Measurements from ENCODE around the gene CADPS. TPM values are rescaled to one million over a fixed set of nuclear protein-coding genes. Genes with fewer than 3 reads are reported as not detected.

CADPS gene
- total RNA-seq, 3 donors from 2014 or later (not counting 1 experiment from before 2014, with no cell fraction given): not detected

DNA sequence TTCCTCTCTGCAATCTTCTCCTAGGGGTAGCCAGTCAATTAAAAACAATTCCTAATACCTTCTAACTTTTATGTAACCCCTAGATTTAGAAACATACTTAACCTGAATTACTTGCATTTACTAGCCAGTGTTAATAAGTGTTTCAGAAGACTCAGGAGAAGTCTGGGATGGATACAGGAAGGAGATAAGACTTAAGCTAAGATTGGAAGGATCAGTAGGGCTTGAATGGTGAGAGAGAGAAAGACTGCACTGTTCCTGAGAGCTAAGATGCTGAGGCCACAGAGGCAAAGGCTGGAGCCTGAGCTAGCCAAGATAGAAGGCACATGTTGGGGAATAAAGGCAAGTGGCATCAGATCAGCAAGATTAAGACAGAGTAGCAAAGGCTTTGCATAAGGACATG lies 30.1 kb upstream of the CADPS start:
- Histone ChIP-seq H3K36me3 (ENCODE audit: control insufficient read depth, insufficient read depth, low read length) (no peaks in the 10 kb centered on the region), H3K27me3 (ENCODE audit: control insufficient read depth, insufficient read depth, low read length) (no peaks in the 10 kb centered on the region), H3K27ac (ENCODE audit: low read length) (no peak overlapping the region), H3K9me3 (ENCODE audit: control insufficient read depth, insufficient read depth, low read length) (peaks cover 3% of the 10 kb centered on the region), H3K4me3 (ENCODE audit: low read length) (no peak overlapping the region), H3K4me1 (ENCODE audit: control insufficient read depth, insufficient read depth, low read length) (no peaks in the 10 kb centered on the region)
- Mint-ChIP-seq H3K4me1 (no peaks in the 10 kb centered on the region), H3K4me3 (no peak overlapping the region), H3K27ac (no peak overlapping the region), H3K27me3 (ENCODE audit: low read depth in 2 of 2) (no peaks in the 10 kb centered on the region), H3K36me3 (no peaks in the 10 kb centered on the region), H3K9me3 (peaks cover 15 to 18% of the 10 kb centered on the region in 2 donors)
- DNase-seq: no peak
- TF ChIP-seq, protein P1, sequence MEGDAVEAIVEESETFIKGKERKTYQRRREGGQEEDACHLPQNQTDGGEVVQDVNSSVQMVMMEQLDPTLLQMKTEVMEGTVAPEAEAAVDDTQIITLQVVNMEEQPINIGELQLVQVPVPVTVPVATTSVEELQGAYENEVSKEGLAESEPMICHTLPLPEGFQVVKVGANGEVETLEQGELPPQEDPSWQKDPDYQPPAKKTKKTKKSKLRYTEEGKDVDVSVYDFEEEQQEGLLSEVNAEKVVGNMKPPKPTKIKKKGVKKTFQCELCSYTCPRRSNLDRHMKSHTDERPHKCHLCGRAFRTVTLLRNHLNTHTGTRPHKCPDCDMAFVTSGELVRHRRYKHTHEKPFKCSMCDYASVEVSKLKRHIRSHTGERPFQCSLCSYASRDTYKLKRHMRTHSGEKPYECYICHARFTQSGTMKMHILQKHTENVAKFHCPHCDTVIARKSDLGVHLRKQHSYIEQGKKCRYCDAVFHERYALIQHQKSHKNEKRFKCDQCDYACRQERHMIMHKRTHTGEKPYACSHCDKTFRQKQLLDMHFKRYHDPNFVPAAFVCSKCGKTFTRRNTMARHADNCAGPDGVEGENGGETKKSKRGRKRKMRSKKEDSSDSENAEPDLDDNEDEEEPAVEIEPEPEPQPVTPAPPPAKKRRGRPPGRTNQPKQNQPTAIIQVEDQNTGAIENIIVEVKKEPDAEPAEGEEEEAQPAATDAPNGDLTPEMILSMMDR (IDR thresholded peaks at IDR 0.05): no peak
- intact Hi-C loops (cut with micrococcal nuclease): no loop called here
- ATAC-seq: no peak

DNA sequence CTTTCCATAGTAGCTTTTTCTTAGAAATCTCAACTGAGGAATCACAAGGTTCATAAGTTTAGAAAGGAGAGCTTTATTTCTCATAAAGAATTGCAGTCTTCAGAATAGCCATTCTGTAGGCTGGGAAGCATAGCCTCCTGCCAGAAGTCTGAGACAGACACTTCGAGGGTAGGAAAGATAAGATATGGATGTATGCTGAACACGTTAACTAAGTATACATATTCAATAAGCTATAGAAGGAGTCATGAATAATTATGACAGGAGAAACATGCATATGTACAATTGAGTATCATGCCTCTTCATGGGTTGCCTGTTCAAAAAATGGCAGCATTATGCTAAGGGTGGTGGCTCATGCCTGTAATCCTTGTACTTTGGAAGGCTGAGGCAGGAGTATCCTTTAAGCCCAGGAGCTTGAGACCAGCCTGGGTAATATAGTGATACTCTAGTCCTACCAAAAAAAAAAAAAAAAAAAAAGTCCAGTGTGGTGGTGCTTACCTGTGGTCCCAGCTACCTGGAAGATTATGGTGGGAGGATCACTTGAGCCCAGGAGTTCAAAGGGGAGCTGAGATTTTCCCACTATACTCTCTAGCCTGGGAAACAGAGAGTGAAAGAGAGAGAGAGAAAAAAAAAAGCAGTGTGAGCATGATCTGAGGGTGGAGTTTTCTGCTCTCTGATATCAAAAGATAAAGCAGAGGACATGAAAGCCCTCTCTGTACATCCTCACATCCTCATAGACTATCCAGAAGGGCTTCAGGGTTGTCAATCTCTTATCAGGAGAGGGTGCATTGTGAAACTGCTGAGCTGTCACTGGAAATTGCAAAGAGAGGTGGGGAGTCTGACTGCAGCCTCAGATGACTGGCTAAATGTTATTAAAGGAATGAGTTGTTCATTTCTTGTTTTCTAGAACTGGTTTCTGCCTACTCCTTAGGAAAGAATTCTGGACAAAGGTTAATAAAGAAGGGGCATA lies 23.6 kb upstream of the CADPS start:
- no peaks in the 10 kb centered on the region for H3K36me3 Mint-ChIP-seq
- intact Hi-C loops (cut with micrococcal nuclease): no loop called here
- H3K4me1 ChIP-seq (ENCODE audit: control insufficient read depth, insufficient read depth, low read length): no peaks in the 10 kb centered on the region
- H3K27ac ChIP-seq (ENCODE audit: low read length): no peak overlapping the region
- no peak for DNase-seq
- H3K27me3 ChIP-seq (ENCODE audit: control insufficient read depth, insufficient read depth, low read length): no peaks in the 10 kb centered on the region
- TF ChIP-seq, protein P1 (IDR thresholded peaks at IDR 0.05): no peak
- H3K9me3 Mint-ChIP-seq: peaks cover 7 to 9% of the 10 kb centered on the region in 2 donors
- no peaks in the 10 kb centered on the region for H3K4me1 Mint-ChIP-seq
- H3K9me3 ChIP-seq (ENCODE audit: control insufficient read depth, insufficient read depth, low read length): no peaks in the 10 kb centered on the region
- no peaks in the 10 kb centered on the region for H3K27me3 Mint-ChIP-seq (ENCODE audit: low read depth in 2 of 2)
- H3K4me3 Mint-ChIP-seq: no peak overlapping the region
- no peak overlapping the region for H3K27ac Mint-ChIP-seq
- WGBS (ENCODE audit: insufficient coverage): 80% methylated on average over 1 of the region's 2 CpGs
- no peak for ATAC-seq
- no peaks in the 10 kb centered on the region for H3K36me3 ChIP-seq (ENCODE audit: control insufficient read depth, insufficient read depth, low read length)
- no peak overlapping the region for H3K4me3 ChIP-seq (ENCODE audit: low read length)

DNA sequence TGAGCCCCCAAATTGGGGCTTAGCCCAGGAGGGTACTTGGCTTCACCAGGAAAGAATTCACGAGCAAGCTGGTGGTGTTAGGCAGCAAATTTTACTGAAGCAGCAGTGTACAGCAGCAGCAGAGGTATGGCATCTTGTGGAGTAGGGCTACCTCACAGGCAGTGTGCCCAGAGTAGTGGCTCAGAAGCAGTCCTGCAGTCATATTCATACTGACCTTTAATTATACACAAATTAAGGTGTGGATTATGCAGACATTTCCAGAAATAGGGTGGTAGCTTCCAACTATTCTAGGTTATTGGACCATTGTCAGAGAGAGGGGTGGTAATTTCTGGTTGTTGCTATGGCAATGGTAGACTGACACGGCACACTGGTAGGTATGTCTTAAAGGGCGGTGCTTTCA lies 20.7 kb upstream of the CADPS start:
- Histone ChIP-seq H3K27me3 (ENCODE audit: control insufficient read depth, insufficient read depth, low read length) (no peaks in the 10 kb centered on the region), H3K9me3 (ENCODE audit: control insufficient read depth, insufficient read depth, low read length) (no peaks in the 10 kb centered on the region), H3K4me1 (ENCODE audit: control insufficient read depth, insufficient read depth, low read length) (no peaks in the 10 kb centered on the region), H3K27ac (ENCODE audit: low read length) (no peak overlapping the region), H3K4me3 (ENCODE audit: low read length) (no peak overlapping the region), H3K36me3 (ENCODE audit: control insufficient read depth, insufficient read depth, low read length) (no peaks in the 10 kb centered on the region)
- TF ChIP-seq, protein P1 (IDR thresholded peaks at IDR 0.05): no peak
- intact Hi-C loops (cut with micrococcal nuclease): no loop called here
- no peaks in the 10 kb centered on the region for H3K27me3 Mint-ChIP-seq (ENCODE audit: low read depth in 2 of 2)
- ATAC-seq (no peak), DNase-seq (no peak)
- peaks cover 5 to 8% of the 10 kb centered on the region in 2 donors for H3K9me3 Mint-ChIP-seq
- no peak overlapping the region for H3K4me3 Mint-ChIP-seq
- no peaks in the 10 kb centered on the region for H3K36me3 Mint-ChIP-seq
- no peak overlapping the region for H3K27ac Mint-ChIP-seq
- WGBS (ENCODE audit: insufficient coverage): 71% methylated on average over 3 of the region's 3 CpGs
- H3K4me1 Mint-ChIP-seq: no peaks in the 10 kb centered on the region

Data from natural killer cell (primary cell).